Calu3 (cell line): ENCODE measurements around the gene RAMP1. TPM values are rescaled to one million over a fixed set of nuclear protein-coding genes. Genes with fewer than 3 reads are reported as not detected.

Source experiments
- BruUV-seq: library from RNA; stranded (reverse); fragments of 400-500 nt; replicated peaks from 2 replicates; lab custom pipeline; 2021; lab: Mats Ljungman, UMichigan
- CTCF ChIA-PET: fragments of 300-600 bp; sonication (Branson Sonifier 250); formaldehyde crosslinking; loops from one replicate; lab custom pipeline; 2022; ENCODE audit warnings: antibody characterized with exemption; lab: Charles Lee
- DNase-seq: peaks from one replicate; pipeline ENCODE4 v3.0.0; 2022
- H3K27ac Mint-ChIP-seq: one replicate; pipeline ENCODE4 v1.8.0; 2022; ENCODE audit warnings: mixed read lengths; ENCODE audit not compliant: unreplicated experiment
- H3K27me3 Mint-ChIP-seq: one replicate; pipeline ENCODE4 v1.8.0; 2022; ENCODE audit warnings: mixed read lengths; ENCODE audit not compliant: unreplicated experiment
- H3K36me3 Mint-ChIP-seq: one replicate; pipeline ENCODE4 v1.8.0; 2022; ENCODE audit warnings: mild to moderate bottlenecking, moderate library complexity, mixed read lengths; ENCODE audit not compliant: insufficient read depth, unreplicated experiment
- H3K4me1 Mint-ChIP-seq: one replicate; pipeline ENCODE4 v1.8.0; 2022; ENCODE audit warnings: mild to moderate bottlenecking, low read depth, mixed read lengths; ENCODE audit not compliant: unreplicated experiment
- H3K4me3 Mint-ChIP-seq: one replicate; pipeline ENCODE4 v1.8.0; 2022; ENCODE audit warnings: mild to moderate bottlenecking, low read depth, moderate library complexity, mixed read lengths; ENCODE audit not compliant: unreplicated experiment
- H3K9me3 Mint-ChIP-seq: one replicate; pipeline ENCODE4 v1.8.0; 2022; ENCODE audit warnings: low read depth, mixed read lengths; ENCODE audit not compliant: unreplicated experiment
- intact Hi-C: fragments of 100-400 bp; cut with micrococcal nuclease; formaldehyde crosslinking; loops from one replicate; pipeline ENCODE4 v1.10.0; 2022; ENCODE audit not compliant: unreplicated experiment
- total RNA-seq: library from RNA; stranded (reverse); gene quantifications from 2 replicates; pipeline ENCODE4 v1.2.3, GENCODE V29; 2022
- TF ChIP-seq, protein P1 (sequence below): fragments of 200-600 bp; IDR thresholded peaks from one replicate; pipeline ENCODE4 v1.8.0; 2022; ENCODE audit warnings: antibody characterized with exemption; ENCODE audit not compliant: unreplicated experiment

The RAMP1 gene
- total RNA-seq, 1 experiment from 2014 or later, result 9.8 TPM

DNA sequence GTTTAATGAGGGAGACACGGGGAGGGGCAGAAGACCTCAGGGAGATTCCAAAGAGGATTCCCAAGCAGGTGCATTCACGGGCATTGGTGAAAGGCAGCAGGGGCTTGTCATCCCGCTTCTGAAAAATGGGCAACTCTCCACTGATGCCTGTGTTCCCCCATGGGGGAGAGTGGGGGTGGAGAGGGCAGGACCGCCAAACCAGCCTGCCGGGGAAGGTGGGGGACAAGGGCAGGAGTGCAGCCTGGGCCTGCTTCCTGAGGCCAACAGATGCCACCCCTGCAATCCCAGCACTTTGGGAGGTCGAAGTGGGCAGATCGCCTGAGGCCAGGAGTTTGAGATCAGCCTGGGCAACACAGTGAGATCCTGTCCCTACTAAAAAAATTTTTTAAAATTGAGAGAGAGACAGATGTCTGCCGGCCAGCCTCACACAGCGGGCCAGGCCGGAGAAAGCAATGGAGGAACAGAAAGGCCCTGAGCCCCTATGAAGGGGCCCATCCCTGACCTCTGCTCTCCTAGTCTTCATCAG, 62.6 kb downstream of the RAMP1 start:
- Mint-ChIP-seq H3K36me3 (peaks cover 17% of the 10 kb centered on the region), H3K27ac (no peak overlapping the region), H3K27me3 (peaks cover 22% of the 10 kb centered on the region), H3K4me1 (peaks cover 9% of the 10 kb centered on the region), H3K4me3 (no peak overlapping the region), H3K9me3 (no peaks in the 10 kb centered on the region)
- intact Hi-C loops, result loop anchor here (10.0 kb wide), 1 partner anchor 57 kb away; no protein-coding TSS in a partner anchor
- TF ChIP-seq, protein P1, sequence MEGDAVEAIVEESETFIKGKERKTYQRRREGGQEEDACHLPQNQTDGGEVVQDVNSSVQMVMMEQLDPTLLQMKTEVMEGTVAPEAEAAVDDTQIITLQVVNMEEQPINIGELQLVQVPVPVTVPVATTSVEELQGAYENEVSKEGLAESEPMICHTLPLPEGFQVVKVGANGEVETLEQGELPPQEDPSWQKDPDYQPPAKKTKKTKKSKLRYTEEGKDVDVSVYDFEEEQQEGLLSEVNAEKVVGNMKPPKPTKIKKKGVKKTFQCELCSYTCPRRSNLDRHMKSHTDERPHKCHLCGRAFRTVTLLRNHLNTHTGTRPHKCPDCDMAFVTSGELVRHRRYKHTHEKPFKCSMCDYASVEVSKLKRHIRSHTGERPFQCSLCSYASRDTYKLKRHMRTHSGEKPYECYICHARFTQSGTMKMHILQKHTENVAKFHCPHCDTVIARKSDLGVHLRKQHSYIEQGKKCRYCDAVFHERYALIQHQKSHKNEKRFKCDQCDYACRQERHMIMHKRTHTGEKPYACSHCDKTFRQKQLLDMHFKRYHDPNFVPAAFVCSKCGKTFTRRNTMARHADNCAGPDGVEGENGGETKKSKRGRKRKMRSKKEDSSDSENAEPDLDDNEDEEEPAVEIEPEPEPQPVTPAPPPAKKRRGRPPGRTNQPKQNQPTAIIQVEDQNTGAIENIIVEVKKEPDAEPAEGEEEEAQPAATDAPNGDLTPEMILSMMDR, result no peak
- DNase-seq, result no peak
- CTCF ChIA-PET, result no interaction called here
- no TSS peak for BruUV-seq

DNA sequence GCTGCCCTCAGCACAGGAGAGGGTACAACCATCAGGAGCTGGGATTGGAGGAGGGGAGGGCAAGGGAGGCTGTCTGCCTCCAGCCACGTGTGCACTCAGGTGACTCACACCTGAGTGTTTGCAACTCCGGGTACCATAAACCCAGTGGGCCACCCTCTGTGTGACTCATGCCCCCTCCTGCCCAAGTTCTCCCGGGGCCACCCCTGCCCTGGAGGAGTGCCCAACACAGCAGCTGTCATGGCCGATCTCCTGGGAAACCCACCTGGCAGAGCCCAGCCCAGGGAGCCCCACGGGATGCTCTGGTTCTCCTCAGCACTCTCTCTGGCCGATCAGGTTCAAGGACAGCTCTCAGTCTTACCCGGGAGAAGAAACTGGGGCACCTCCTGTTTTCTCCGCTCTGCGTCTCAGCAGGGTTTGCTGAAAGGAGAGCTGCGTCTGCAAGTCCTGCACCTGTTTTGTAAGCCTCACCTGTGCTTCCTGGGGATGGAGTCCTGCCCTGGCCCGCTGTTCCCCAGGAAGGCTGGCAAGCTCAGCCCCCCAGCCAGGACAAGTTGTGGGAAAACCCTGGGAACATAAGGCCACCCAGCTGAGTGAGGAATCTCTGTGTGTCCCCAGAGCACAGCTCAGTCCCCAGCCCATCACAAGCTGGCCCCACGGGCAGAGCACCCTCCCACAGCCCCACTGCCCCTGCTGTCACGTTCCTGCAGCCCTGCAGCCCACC, 63.4 kb downstream of the RAMP1 start:
- Mint-ChIP-seq H3K9me3 (no peaks in the 10 kb centered on the region), H3K4me3 (peak overlapping the region; percentile 9), H3K4me1 (peaks cover 9% of the 10 kb centered on the region), H3K27me3 (peaks cover 16% of the 10 kb centered on the region), H3K27ac (no peak overlapping the region), H3K36me3 (peaks cover 17% of the 10 kb centered on the region)
- intact Hi-C loops, result loop anchor here (10.0 kb wide), 1 partner anchor 58 kb away; no protein-coding TSS in a partner anchor
- DNase-seq, result peak; percentile 55
- no TSS peak for BruUV-seq
- TF ChIP-seq, protein P1, result no peak
- CTCF ChIA-PET, result interaction anchor here (0.7 to 1.3 kb wide), 5 partner anchors 29 to 410 kb away, joined by 3 to 7 read pairs (median 4); no protein-coding TSS in a partner anchor

DNA sequence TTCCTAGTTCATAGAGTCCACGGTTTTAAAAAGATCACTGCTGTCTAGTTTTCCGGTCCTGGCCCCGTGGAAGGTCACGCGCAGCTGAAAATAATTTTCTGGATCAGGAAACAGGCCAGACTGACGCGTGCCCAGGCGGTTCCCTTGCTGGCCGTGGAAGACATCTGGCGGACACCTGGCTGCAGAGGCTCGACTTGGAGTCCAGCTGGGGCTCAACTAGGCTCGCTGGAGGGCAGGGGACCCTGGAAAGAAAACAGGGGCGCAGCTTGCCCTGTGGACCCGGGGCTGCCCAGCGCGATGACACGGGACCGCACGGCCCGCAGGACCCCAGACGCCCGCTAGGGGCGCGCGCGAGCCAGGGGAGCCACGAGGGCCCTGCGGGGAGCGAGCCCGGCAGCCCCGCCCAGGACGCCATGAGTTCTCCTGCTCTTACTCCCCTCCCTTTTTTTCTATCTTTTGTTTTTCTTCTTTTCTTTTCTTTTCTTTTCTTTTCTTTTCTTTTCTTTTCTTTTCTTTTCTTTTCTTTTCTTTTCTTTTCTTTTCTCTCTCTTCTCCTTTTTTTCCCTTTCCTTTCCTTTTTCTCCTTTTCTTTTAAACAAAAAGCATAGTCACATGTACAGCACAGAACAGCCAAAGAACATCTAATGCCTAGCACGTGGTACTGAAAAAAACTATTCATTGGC, 64.2 kb downstream of the RAMP1 start:
- Mint-ChIP-seq H3K9me3 (no peaks in the 10 kb centered on the region), H3K4me1 (peaks cover 9% of the 10 kb centered on the region), H3K27ac (no peak overlapping the region), H3K4me3 (peak overlapping the region; percentile 9), H3K36me3 (peaks cover 17% of the 10 kb centered on the region), H3K27me3 (peaks cover 14% of the 10 kb centered on the region)
- CTCF ChIA-PET, result interaction anchor here (0.7 to 1.3 kb wide), 5 partner anchors 29 to 411 kb away, joined by 3 to 7 read pairs (median 4); no protein-coding TSS in a partner anchor
- no TSS peak for BruUV-seq
- TF ChIP-seq, protein P1, result peak; percentile 97
- intact Hi-C loops, result loop anchor here (10.0 kb wide), 1 partner anchor 59 kb away; no protein-coding TSS in a partner anchor
- DNase-seq, result peak; percentile 94

DNA sequence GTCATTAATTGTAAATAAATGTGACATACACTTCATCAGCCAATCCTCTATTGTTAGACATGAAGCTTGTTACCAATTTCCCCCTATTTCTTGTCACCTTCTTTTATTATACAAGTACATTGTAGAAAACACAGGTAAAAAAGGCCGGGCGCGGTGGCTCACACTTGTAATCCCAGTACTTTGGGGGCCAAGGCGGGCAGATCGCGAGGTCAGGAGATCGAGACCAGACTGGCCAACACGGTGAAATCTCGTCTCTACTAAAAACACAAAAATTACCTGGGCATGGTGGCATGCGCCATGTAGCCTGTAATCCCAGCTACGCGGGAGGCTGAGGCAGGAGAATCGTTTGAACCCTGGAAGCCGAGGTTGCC, 64.7 kb downstream of the RAMP1 start:
- no TSS peak for BruUV-seq
- CTCF ChIA-PET, result no interaction called here
- Mint-ChIP-seq H3K4me3 (peak overlapping the region; percentile 9), H3K4me1 (peaks cover 9% of the 10 kb centered on the region), H3K27me3 (peaks cover 9% of the 10 kb centered on the region), H3K9me3 (no peaks in the 10 kb centered on the region), H3K36me3 (peaks cover 17% of the 10 kb centered on the region), H3K27ac (no peak overlapping the region)
- intact Hi-C loops, result loop anchor here (10.0 kb wide), 1 partner anchor 59 kb away; no protein-coding TSS in a partner anchor
- TF ChIP-seq, protein P1, result no peak
- DNase-seq, result no peak
